A549 (cell line): ENCODE data around the gene ACSF3. TPM values are rescaled to one million over a fixed set of nuclear protein-coding genes. Genes with fewer than 3 reads are reported as not detected.

ENCODE experiments used
- ATAC-seq, 2 experiments: fragments of 200-7000 bp in 1 of 2; fragments of >200 bp in 1 of 2; cut with Nextera tagmentation in 1 of 2; cut with Tn5 transposase in 1 of 2; 3 replicates each; pipeline versions ENCODE4 v1.8.0 to v1.9.1; 2018 to 2020; ENCODE audit warnings: mild to moderate bottlenecking in 1 of 2, moderate library complexity in 1 of 2
- CTCF ChIA-PET: fragments of 300-600 bp; sonication (Branson Sonifier 250); formaldehyde crosslinking; extraction: SDS; loops from one replicate; lab custom pipeline; 2021; ENCODE audit warnings: antibody characterized with exemption, inconsistent platforms; lab: Yijun Ruan, JAX
- POLR2A ChIA-PET: fragments of 350-600 bp; formaldehyde crosslinking; extraction: SDS; loops from one replicate; lab custom pipeline; 2021; ENCODE audit warnings: antibody characterized with exemption, inconsistent platforms; lab: Yijun Ruan, JAX
- DNase-seq, 2 experiments: peaks; one replicate each; pipeline versions ENCODE4 v3.0.0 to v3.0.0-alpha.2; 2011 to 2016; ENCODE audit warnings: low read depth in 1 of 2, low spot score in 1 of 2
- FAIRE-seq: peaks from 2 replicates; lab custom pipeline; 2011; peaks lifted over from hg19 to GRCh38; lab: Jason Lieb, UNC
- H3K27ac ChIP-seq, 2 experiments: fragments of >200 bp; sonication (Bioruptor Twin); formaldehyde crosslinking; 3 replicates each; pipeline ENCODE4 v1.5.1; 2016 to 2017
- H3K4me1 ChIP-seq: fragments of >200 bp; sonication (Bioruptor Twin); formaldehyde crosslinking; 3 replicates; pipeline ENCODE4 v1.6.1; 2016
- H3K4me2 ChIP-seq: fragments of >200 bp; sonication (Bioruptor Twin); formaldehyde crosslinking; 3 replicates; pipeline ENCODE4 v1.6.1; 2016
- H3K4me3 ChIP-seq: fragments of >200 bp; sonication (Bioruptor Twin); formaldehyde crosslinking; 3 replicates; pipeline ENCODE4 v1.5.1; 2016
- H3K9me3 ChIP-seq: fragments of >200 bp; sonication (Bioruptor Twin); formaldehyde crosslinking; 3 replicates; pipeline ENCODE4 v1.6.1; 2016
- BHLHE40 ChIP-seq: IDR thresholded peaks from 2 replicates; pipeline ENCODE4 v1.6.1; 2012; ENCODE audit warnings: low read depth, low read length, inconsistent platforms
- CEBPB ChIP-seq, 2 experiments: fragments of >200 bp in 1 of 2; sonication (Bioruptor Twin) in 1 of 2; formaldehyde crosslinking in 1 of 2; IDR thresholded peaks; 2 replicates each; pipeline ENCODE4 v1.6.1; 2012 to 2016
- CHD4 ChIP-seq: fragments of 200-600 bp; sonication (generic); IDR thresholded peaks from 2 replicates; pipeline ENCODE4 v1.6.1; 2016; ENCODE audit warnings: antibody characterized with exemption, mild to moderate bottlenecking, borderline replicate concordance
- EHF ChIP-seq: fragments of 250-450 bp; sonication (Bioruptor Pico); IDR thresholded peaks from 2 replicates; pipeline ENCODE4 v1.5.0; 2020; ENCODE audit warnings: mild to moderate bottlenecking
- EHMT2 ChIP-seq: fragments of 200-600 bp; sonication (generic); IDR thresholded peaks from 2 replicates; pipeline ENCODE4 v1.6.1; 2016; ENCODE audit warnings: antibody characterized with exemption, low read depth, mild to moderate bottlenecking, moderate library complexity
- EP300 ChIP-seq, 2 experiments: fragments of >200 bp; sonication (Bioruptor Twin); formaldehyde crosslinking; IDR thresholded peaks; 2 replicates in 1 of 2; 3 replicates in 1 of 2; pipeline ENCODE4 v1.6.1; 2016 to 2017
- ESRRA ChIP-seq: fragments of 150-350 bp; IDR thresholded peaks from 2 replicates; pipeline ENCODE4 v1.6.1; 2014; ENCODE audit warnings: mild to moderate bottlenecking, low read length, borderline replicate concordance
- FOXS1 ChIP-seq: fragments of 250-450 bp; sonication (Bioruptor Pico); IDR thresholded peaks from 2 replicates; pipeline ENCODE4 v1.5.0; 2020; ENCODE audit warnings: mild to moderate bottlenecking, moderate library complexity
- HDAC2 ChIP-seq: fragments of 200-600 bp; sonication (generic); IDR thresholded peaks from 2 replicates; pipeline ENCODE4 v1.6.1; 2016
- HOXB13 ChIP-seq: fragments of 250-450 bp; sonication (Bioruptor Pico); IDR thresholded peaks from 2 replicates; pipeline ENCODE4 v1.5.0; 2020; ENCODE audit warnings: low read depth, mild to moderate bottlenecking, moderate library complexity
- JUN ChIP-seq, 2 experiments: fragments of >200 bp; sonication (Bioruptor Twin); formaldehyde crosslinking; IDR thresholded peaks; 2 replicates in 1 of 2; 3 replicates in 1 of 2; pipeline ENCODE4 v1.6.1; 2016 to 2017
- KDM1A ChIP-seq: fragments of 200-600 bp; sonication (generic); IDR thresholded peaks from 2 replicates; pipeline ENCODE4 v1.6.1; 2016; ENCODE audit warnings: low read depth, mild to moderate bottlenecking
- MAFK ChIP-seq: fragments of 450-650 bp; IDR thresholded peaks from 2 replicates; pipeline ENCODE4 v1.6.1; 2014; ENCODE audit not compliant: partially characterized antibody
- NPAS2 ChIP-seq: fragments of 250-450 bp; sonication (Bioruptor Pico); IDR thresholded peaks from 2 replicates; pipeline ENCODE4 v1.8.0; 2022; ENCODE audit warnings: mild to moderate bottlenecking, moderate library complexity, borderline replicate concordance
- POLR2A ChIP-seq: IDR thresholded peaks from 2 replicates; pipeline ENCODE4 v1.6.1; 2012; ENCODE audit warnings: mild to moderate bottlenecking, low read length
- RAD21 ChIP-seq, 2 experiments: fragments of >200 bp in 1 of 2; sonication (Bioruptor Twin) in 1 of 2; formaldehyde crosslinking in 1 of 2; IDR thresholded peaks in 1 of 2; conservative IDR thresholded peaks in 1 of 2; 2 replicates in 1 of 2; 3 replicates in 1 of 2; pipeline ENCODE4 v1.6.1; 2012 to 2018; ENCODE audit warnings: inconsistent platforms in 1 of 2
- RARB ChIP-seq: fragments of 250-450 bp; sonication (Bioruptor Pico); IDR thresholded peaks from 2 replicates; pipeline ENCODE4 v1.8.0; 2021; ENCODE audit warnings: mild to moderate bottlenecking, moderate library complexity
- RCOR1 ChIP-seq: fragments of 150-350 bp; IDR thresholded peaks from 2 replicates; pipeline ENCODE4 v1.6.1; 2014; ENCODE audit warnings: antibody characterized with exemption, low read length, low read depth
- TP53 ChIP-seq: fragments of 250-450 bp; sonication (Bioruptor Pico); IDR thresholded peaks from 2 replicates; pipeline ENCODE4 v1.5.0; 2021; ENCODE audit warnings: mild to moderate bottlenecking, moderate library complexity
- ZNF302 ChIP-seq: fragments of 250-450 bp; sonication (Bioruptor Pico); IDR thresholded peaks from 2 replicates; pipeline ENCODE4 v1.9.0; 2021; ENCODE audit warnings: inconsistent platforms, mild to moderate bottlenecking, moderate library complexity
- WGBS: methylation state at CpG from one replicate; pipeline ENCODE4 v1.1.6; 2017; ENCODE audit errors: missing lambda C conversion rate; 5-methylcytosine and 5-hydroxymethylcytosine counted together
- polyA plus RNA-seq, 4 experiments: library from polyadenylated mRNA; depleted of rRNA in 3 of 4; stranded (reverse); fragments of >200 nt; fragmentation: RNase III in 1 of 4; extraction: RNeasy Plus Mini Kit Qiagen cat#74134 plus additional on column Dnase treatment in 1 of 4; gene quantifications; 2 replicates in 3 of 4; 3 replicates in 1 of 4; pipeline ENCODE4 v1.2.3, GENCODE V29; 2011 to 2017
- TF ChIP-seq, protein P1 (sequence below): fragments of >200 bp; sonication (Bioruptor Twin); formaldehyde crosslinking; IDR thresholded peaks from 3 replicates; pipeline ENCODE4 v1.5.1; 2016
- TF ChIP-seq, protein P2 (sequence below): fragments of 150-350 bp; IDR thresholded peaks from 2 replicates; pipeline ENCODE4 v1.6.1; 2014; ENCODE audit warnings: low read depth, mild to moderate bottlenecking, low read length
- TF ChIP-seq, protein P3 (sequence below): fragments of 200-600 bp; sonication (generic); IDR thresholded peaks from 2 replicates; pipeline ENCODE4 v1.6.1; 2016; ENCODE audit warnings: antibody characterized with exemption, mild to moderate bottlenecking, moderate library complexity

Gene ACSF3
- polyA plus RNA-seq, 2 of the 4 experiments (the other 2 are of a cell fraction): 9.8 to 13.1 TPM

DNA sequence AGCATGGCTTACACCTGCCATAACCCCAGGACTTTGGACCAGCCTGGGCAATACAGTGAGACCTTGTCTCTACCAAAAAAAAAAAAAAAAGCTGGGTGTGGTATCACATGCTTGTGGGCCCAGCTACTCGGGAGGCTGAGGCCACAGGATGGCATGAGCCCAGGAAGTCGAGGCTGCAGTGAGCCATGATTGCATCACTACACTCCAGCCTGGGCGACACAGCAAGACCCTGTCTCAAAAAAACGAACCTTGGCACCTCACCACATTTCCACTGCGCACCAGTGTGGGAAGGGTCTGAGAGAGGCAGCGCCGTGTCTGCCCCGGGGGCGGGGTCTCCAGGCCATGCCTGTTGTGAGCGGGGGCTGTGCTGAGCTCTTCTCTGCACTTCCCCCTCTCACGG is 6.3 kb downstream of the ACSF3 start:
- DNase-seq (no peak), ATAC-seq (no peak), FAIRE-seq (no peak)
- Histone ChIP-seq H3K9me3 (no peaks in the 10 kb centered on the region), H3K4me2 (no peak overlapping the region), H3K4me3 (no peak overlapping the region), H3K4me1 (peaks cover 6% of the 10 kb centered on the region; the same call in 2 of the 3 replicates), H3K27ac (no peak overlapping the region)
- CTCF ChIA-PET: interaction anchor here (2.0 kb wide), 1 partner anchor 67 kb away, joined by 5 read pairs; no protein-coding TSS in a partner anchor
- POLR2A ChIA-PET: no interaction called here
- TF ChIP-seq HOXB13 (no peak), CEBPB (IDR thresholded peaks at IDR 0.05) (no peak; a peak in 1 of 4 replicates)
- 58% methylated on average over 11 of the region's 11 CpGs for WGBS

DNA sequence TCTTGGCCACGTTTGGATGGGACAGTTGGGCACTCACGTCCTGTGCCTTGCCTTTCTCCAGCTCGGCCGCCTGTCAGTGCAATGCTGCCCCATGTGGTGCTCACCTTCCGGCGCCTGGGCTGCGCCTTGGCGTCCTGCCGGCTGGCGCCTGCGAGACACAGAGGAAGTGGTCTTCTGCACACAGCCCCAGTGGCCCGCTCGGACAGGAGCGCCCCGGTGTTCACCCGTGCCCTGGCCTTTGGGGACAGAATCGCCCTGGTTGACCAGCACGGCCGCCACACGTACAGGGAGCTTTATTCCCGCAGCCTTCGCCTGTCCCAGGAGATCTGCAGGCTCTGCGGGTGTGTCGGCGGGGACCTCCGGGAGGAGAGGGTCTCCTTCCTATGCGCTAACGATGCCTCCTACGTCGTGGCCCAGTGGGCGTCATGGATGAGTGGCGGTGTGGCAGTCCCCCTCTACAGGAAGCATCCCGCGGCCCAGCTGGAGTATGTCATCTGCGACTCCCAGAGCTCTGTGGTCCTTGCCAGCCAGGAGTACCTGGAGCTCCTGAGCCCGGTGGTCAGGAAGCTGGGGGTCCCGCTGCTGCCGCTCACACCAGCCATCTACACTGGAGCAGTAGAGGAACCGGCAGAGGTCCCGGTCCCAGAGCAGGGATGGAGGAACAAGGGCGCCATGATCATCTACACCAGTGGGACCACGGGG is 7.1 kb downstream of the ACSF3 start:
- DNase-seq (no peak), ATAC-seq (no peak), FAIRE-seq (no peak)
- POLR2A ChIA-PET: no interaction called here
- H3K4me2 ChIP-seq: no peak overlapping the region
- no peaks in the 10 kb centered on the region for H3K4me1 ChIP-seq
- whole genome bisulfite sequencing: 89% methylated on average over 18 of the region's 42 CpGs
- no peaks in the 10 kb centered on the region for H3K9me3 ChIP-seq
- no peak overlapping the region for H3K4me3 ChIP-seq
- H3K27ac ChIP-seq: no peak overlapping the region
- CTCF ChIA-PET: interaction anchor here (2.0 kb wide), 1 partner anchor 66 kb away, joined by 5 read pairs; no protein-coding TSS in a partner anchor
- TF ChIP-seq, protein P1, sequence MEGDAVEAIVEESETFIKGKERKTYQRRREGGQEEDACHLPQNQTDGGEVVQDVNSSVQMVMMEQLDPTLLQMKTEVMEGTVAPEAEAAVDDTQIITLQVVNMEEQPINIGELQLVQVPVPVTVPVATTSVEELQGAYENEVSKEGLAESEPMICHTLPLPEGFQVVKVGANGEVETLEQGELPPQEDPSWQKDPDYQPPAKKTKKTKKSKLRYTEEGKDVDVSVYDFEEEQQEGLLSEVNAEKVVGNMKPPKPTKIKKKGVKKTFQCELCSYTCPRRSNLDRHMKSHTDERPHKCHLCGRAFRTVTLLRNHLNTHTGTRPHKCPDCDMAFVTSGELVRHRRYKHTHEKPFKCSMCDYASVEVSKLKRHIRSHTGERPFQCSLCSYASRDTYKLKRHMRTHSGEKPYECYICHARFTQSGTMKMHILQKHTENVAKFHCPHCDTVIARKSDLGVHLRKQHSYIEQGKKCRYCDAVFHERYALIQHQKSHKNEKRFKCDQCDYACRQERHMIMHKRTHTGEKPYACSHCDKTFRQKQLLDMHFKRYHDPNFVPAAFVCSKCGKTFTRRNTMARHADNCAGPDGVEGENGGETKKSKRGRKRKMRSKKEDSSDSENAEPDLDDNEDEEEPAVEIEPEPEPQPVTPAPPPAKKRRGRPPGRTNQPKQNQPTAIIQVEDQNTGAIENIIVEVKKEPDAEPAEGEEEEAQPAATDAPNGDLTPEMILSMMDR: no peak
- no peak for TF ChIP-seq ZNF302
- TF ChIP-seq MAFK: no peak
- no peak for TF ChIP-seq POLR2A
- no peak for TF ChIP-seq BHLHE40
- no peak for TF ChIP-seq RARB
- no peak for TF ChIP-seq NPAS2
- no peak for TF ChIP-seq HDAC2
- TF ChIP-seq EHMT2: no peak

DNA sequence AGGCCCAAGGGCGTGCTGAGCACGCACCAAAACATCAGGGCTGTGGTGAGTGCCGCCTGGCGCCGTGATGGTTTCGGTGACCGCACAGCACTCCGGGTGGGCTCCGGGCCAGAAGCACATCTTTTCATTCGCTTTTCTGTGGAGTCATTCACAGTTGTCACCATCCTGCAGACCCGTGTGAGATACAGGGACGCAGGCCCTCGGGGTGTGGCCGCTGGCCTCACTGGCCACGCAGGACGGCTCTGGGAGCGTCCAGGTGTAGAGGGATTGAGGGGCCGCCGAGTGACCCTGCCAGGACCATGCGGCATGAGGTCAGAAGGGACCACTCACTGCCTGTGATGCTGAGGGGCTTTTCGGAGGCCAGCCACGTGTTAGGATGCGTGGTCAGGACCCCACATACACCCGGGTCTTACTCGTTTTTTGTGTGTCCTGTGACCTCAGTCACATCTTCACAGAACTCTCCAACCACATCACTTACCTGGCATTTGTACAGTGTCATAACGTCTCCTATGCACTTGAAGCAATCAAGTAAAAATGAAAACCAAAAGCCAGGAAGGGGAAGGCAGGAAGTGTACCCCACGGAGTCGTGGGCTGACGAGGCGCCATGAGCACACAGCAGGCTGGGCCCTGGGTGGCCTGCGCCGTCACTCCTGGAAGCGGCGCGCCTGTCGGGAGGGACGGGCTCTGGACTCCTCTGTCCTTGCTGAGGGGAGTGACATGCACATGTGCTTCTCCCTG is 7.8 kb downstream of the ACSF3 start:
- H3K4me1 ChIP-seq: no peaks in the 10 kb centered on the region
- WGBS: 95% methylated on average over 30 of the region's 37 CpGs
- H3K4me2 ChIP-seq: no peak overlapping the region
- FAIRE-seq (no peak), DNase-seq (no peak), ATAC-seq (no peak)
- H3K9me3 ChIP-seq: no peaks in the 10 kb centered on the region
- ChIA-PET POLR2A (no interaction called here), CTCF (interaction anchor here (1.0 to 2.0 kb wide), 2 partner anchors 66 to 115 kb away, joined by 3 to 5 read pairs; no protein-coding TSS in a partner anchor)
- no peak overlapping the region for H3K27ac ChIP-seq
- TF ChIP-seq FOXS1 (CRISPR knock-in tag) (no peak), KDM1A (no peak), NPAS2 (no peak), RCOR1 (no peak), TP53 (no peak), JUN (IDR thresholded peaks at IDR 0.05) (no peak), RAD21 (conservative IDR thresholded peaks at IDR 0.05 in 1 of 2, IDR thresholded peaks at IDR 0.05 in 1 of 2) (no peak), CHD4 (no peak), RARB (no peak), EP300 (IDR thresholded peaks at IDR 0.05) (no peak), ESRRA (no peak), ZNF302 (no peak), MAFK (no peak), EHF (no peak)
- TF ChIP-seq, protein P2, sequence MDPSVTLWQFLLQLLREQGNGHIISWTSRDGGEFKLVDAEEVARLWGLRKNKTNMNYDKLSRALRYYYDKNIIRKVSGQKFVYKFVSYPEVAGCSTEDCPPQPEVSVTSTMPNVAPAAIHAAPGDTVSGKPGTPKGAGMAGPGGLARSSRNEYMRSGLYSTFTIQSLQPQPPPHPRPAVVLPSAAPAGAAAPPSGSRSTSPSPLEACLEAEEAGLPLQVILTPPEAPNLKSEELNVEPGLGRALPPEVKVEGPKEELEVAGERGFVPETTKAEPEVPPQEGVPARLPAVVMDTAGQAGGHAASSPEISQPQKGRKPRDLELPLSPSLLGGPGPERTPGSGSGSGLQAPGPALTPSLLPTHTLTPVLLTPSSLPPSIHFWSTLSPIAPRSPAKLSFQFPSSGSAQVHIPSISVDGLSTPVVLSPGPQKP: no peak
- TF ChIP-seq, protein P3, sequence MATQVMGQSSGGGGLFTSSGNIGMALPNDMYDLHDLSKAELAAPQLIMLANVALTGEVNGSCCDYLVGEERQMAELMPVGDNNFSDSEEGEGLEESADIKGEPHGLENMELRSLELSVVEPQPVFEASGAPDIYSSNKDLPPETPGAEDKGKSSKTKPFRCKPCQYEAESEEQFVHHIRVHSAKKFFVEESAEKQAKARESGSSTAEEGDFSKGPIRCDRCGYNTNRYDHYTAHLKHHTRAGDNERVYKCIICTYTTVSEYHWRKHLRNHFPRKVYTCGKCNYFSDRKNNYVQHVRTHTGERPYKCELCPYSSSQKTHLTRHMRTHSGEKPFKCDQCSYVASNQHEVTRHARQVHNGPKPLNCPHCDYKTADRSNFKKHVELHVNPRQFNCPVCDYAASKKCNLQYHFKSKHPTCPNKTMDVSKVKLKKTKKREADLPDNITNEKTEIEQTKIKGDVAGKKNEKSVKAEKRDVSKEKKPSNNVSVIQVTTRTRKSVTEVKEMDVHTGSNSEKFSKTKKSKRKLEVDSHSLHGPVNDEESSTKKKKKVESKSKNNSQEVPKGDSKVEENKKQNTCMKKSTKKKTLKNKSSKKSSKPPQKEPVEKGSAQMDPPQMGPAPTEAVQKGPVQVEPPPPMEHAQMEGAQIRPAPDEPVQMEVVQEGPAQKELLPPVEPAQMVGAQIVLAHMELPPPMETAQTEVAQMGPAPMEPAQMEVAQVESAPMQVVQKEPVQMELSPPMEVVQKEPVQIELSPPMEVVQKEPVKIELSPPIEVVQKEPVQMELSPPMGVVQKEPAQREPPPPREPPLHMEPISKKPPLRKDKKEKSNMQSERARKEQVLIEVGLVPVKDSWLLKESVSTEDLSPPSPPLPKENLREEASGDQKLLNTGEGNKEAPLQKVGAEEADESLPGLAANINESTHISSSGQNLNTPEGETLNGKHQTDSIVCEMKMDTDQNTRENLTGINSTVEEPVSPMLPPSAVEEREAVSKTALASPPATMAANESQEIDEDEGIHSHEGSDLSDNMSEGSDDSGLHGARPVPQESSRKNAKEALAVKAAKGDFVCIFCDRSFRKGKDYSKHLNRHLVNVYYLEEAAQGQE: no peak
- no peak overlapping the region for H3K4me3 ChIP-seq
